HTR-8/SVneo (cell line): ENCODE measurements around the gene MT1A.
"Not testable (repeated sequence)": the region's sequence is repeated elsewhere in the genome, so short reads cannot be mapped to it uniquely, and the experiment has no call there.

Experiments used
- DNase-seq: peaks from one replicate; pipeline ENCODE4 v3.0.0; 2011; ENCODE audit warnings: low spot score, mixed read lengths; ENCODE audit not compliant: insufficient read length
- FAIRE-seq: peaks from 2 replicates; lab custom pipeline; 2011; peaks lifted over from hg19 to GRCh38; lab: Jason Lieb, UNC

Gene MT1A

GRCh38 chr16:56609463-56609921 lies 29.0 kb upstream of the MT1A start:
- DNase-seq (no peak), FAIRE-seq (no peak)

- DNase-seq (no peak), FAIRE-seq (peak; percentile 69)
These were observed 28.4 kb upstream of the MT1A start for GRCh38 chr16:56610017-56610608.

GRCh38 chr16:56610609-56611111 lies 27.8 kb upstream of the MT1A start:
- no peak for DNase-seq

GRCh38 chr16:56611281-56611833 lies 27.1 kb upstream of the MT1A start:
- no peak for DNase-seq
- FAIRE-seq = no peak

More at GRCh38 chr16:56610609-56611111, 27.8 kb upstream of the MT1A start:
- FAIRE-seq = no peak

GRCh38 chr16:56613706-56614105 lies 24.8 kb upstream of the MT1A start:
- FAIRE-seq (no peak), DNase-seq (no peak)

GRCh38 chr16:56614549-56614991 lies 23.9 kb upstream of the MT1A start:
- DNase-seq (no peak), FAIRE-seq (peak; percentile 13)

GRCh38 chr16:56615353-56615752 lies 23.1 kb upstream of the MT1A start:
- DNase-seq (no peak), FAIRE-seq (no peak)

GRCh38 chr16:56616608-56617211 lies 21.8 kb upstream of the MT1A start:
- DNase-seq (no peak), FAIRE-seq (no peak)

GRCh38 chr16:56617212-56618085 lies 21.0 kb upstream of the MT1A start:
- no peak for DNase-seq

GRCh38 chr16:56618138-56618537 lies 20.3 kb upstream of the MT1A start:
- no peak for DNase-seq
- FAIRE-seq = no peak

More at GRCh38 chr16:56617212-56618085, 21.0 kb upstream of the MT1A start:
- FAIRE-seq = no peak

- no peak for FAIRE-seq
These were observed 18.0 kb upstream of the MT1A start for GRCh38 chr16:56620339-56620897.

GRCh38 chr16:56621665-56622445 lies 16.6 kb upstream of the MT1A start:
- not testable (repeated sequence) for DNase-seq, FAIRE-seq

More at GRCh38 chr16:56620339-56620897, 18.0 kb upstream of the MT1A start:
- no peak for DNase-seq

- not testable (repeated sequence) for DNase-seq, FAIRE-seq
These were observed 15.3 kb upstream of the MT1A start for GRCh38 chr16:56623184-56623583.

GRCh38 chr16:56623637-56624036 lies 14.8 kb upstream of the MT1A start:
- FAIRE-seq (no peak), DNase-seq (no peak)

GRCh38 chr16:56625140-56625942 lies 13.1 kb upstream of the MT1A start, which contains the start of gene MT1E:
TSS of gene MT1E (plus strand) at chr16:56625781. CDS start at chr16:56625852, 71 bp downstream.
- FAIRE-seq (peak; percentile 9), DNase-seq (no peak)

- FAIRE-seq (no peak), DNase-seq (no peak)
These were observed 12.4 kb upstream of the MT1A start for GRCh38 chr16:56625943-56626654.

GRCh38 chr16:56626685-56627084 lies 11.8 kb upstream of the MT1A start:
- FAIRE-seq = no peak

More at GRCh38 chr16:56626685-56627084, 11.8 kb upstream of the MT1A start:
- DNase-seq = no peak
